ENCODE results near the gene SERBP1.

GRCh38 chr1:67394548-67394947, 35.7 kb downstream of the SERBP1 start:
- no peak for TF ChIP-seq OSR1 (CRISPR knock-in tag; IDR thresholded peaks at IDR 0.05)
- no peak for TF ChIP-seq CREB5 (CRISPR knock-in tag; IDR thresholded peaks at IDR 0.05; ENCODE audit: low read depth)
